Ascending aorta (tissue), 2 donors: Measurements from ENCODE around the gene USP12. TPM values are rescaled to one million over a fixed set of nuclear protein-coding genes. Genes with fewer than 3 reads are reported as not detected.
"Not testable (repeated sequence)": the region's sequence is repeated elsewhere in the genome, so short reads cannot be mapped to it uniquely, and the experiment has no call there.

Experiments
- DNase-seq, 2 donors: peaks; one replicate each; pipeline ENCODE4 v3.0.0-alpha.2; 2019; ENCODE audit warnings: low spot score in 2 of 2
- H3K27ac ChIP-seq, 2 donors: fragments of 200-600 bp; sonication (generic); one replicate each; pipeline ENCODE4 v1.5.1; 2016 to 2017; ENCODE audit warnings: mild to moderate bottlenecking in 1 of 2
- H3K27me3 ChIP-seq: fragments of 200-600 bp; sonication (generic); one replicate; pipeline ENCODE4 v1.5.1; 2017
- H3K36me3 ChIP-seq, 2 donors: fragments of 200-600 bp; sonication (generic); one replicate each; pipeline ENCODE4 v1.5.1; 2016
- H3K4me1 ChIP-seq, 2 donors: fragments of 200-600 bp; sonication (generic); one replicate each; pipeline ENCODE4 v1.5.1; 2016 to 2017; ENCODE audit warnings: mild to moderate bottlenecking in 1 of 2
- H3K4me3 ChIP-seq, 2 donors: fragments of 200-600 bp; sonication (generic); one replicate each; pipeline ENCODE4 v1.5.1; 2016 to 2017; ENCODE audit warnings: mild to moderate bottlenecking in 1 of 2
- H3K9me3 ChIP-seq, 2 donors: fragments of 200-600 bp; sonication (generic); one replicate each; pipeline ENCODE4 v1.5.1; 2016
- intact Hi-C: fragments of 100-400 bp; cut with DNase I; formaldehyde crosslinking; loops from one replicate; pipeline ENCODE4 v1.15.1; 2023
- total RNA-seq: library from RNA; depleted of rRNA; stranded (reverse); fragments of >200 nt; gene quantifications from one replicate; pipeline ENCODE4 v1.1.0, GENCODE V29; 2016
- TF ChIP-seq, protein P1 (sequence below), 3 experiments: fragments of 200-600 bp in 2 of 3; fragments of 450-650 bp in 1 of 3; sonication (generic) in 2 of 3; IDR thresholded peaks; one replicate each; pipeline ENCODE4 v1.5.1; 2016 to 2019; ENCODE audit warnings: antibody characterized with exemption in 3 of 3, mild to moderate bottlenecking in 1 of 3, moderate library complexity in 1 of 3

USP12 gene
- total RNA-seq, 1 donor from 2014 or later, result 8.7 TPM

DNA sequence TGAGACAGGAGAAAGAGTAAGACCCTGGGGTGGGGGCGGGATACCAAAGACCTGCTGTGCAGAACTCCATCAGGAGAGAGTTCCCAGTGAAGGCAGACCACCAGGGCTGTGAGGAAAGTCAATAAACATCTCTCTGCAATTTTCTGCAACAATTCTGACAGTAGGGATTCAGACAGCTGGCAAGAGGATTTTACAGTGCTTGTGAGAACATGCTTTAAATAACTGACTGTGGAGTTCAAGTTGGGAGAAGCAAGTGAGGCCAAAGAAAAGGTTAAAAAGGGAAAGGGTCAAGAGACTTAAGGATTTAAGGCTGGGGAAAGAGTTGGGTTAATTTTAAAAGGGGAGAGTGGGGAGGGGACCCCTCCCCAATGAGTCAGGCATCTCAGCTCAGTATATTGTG is 98.4 kb downstream of the USP12 start:
- intact Hi-C loops, result no loop called here
- H3K27ac ChIP-seq, result no peak overlapping the region

DNA sequence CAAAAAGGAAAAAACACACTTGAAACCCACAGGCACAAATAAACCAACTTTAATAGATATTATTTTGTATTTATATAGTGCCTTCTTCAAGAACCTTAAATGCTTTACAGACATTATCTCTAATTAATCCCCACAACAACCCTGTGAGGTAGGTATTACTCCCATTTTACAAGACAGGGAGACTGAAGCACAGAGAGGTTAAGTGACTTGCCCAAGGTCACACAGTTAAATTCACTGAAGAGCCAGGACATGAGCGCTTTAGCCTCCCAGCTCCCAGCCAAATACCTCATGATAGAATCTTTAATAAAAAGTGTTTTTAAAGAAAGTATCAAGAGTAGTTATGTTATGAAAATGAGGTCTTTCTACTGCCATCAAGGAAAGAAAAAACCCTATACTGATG is 105.5 kb downstream of the USP12 start:
- intact Hi-C loops, result not testable (repeated sequence)

More for the DNA sequence above, 98.4 kb downstream of the USP12 start:
- Histone ChIP-seq H3K4me1 (peaks cover 0 to 5% of the 10 kb centered on the region in 2 donors), H3K9me3 (no peaks in the 10 kb centered on the region), H3K27me3 (no peaks in the 10 kb centered on the region), H3K4me3 (no peak overlapping the region), H3K36me3 (peaks cover 11 to 25% of the 10 kb centered on the region in 2 donors)
- TF ChIP-seq, protein P1, sequence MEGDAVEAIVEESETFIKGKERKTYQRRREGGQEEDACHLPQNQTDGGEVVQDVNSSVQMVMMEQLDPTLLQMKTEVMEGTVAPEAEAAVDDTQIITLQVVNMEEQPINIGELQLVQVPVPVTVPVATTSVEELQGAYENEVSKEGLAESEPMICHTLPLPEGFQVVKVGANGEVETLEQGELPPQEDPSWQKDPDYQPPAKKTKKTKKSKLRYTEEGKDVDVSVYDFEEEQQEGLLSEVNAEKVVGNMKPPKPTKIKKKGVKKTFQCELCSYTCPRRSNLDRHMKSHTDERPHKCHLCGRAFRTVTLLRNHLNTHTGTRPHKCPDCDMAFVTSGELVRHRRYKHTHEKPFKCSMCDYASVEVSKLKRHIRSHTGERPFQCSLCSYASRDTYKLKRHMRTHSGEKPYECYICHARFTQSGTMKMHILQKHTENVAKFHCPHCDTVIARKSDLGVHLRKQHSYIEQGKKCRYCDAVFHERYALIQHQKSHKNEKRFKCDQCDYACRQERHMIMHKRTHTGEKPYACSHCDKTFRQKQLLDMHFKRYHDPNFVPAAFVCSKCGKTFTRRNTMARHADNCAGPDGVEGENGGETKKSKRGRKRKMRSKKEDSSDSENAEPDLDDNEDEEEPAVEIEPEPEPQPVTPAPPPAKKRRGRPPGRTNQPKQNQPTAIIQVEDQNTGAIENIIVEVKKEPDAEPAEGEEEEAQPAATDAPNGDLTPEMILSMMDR (IDR thresholded peaks at IDR 0.05), result no peak
- no peak for DNase-seq

DNA sequence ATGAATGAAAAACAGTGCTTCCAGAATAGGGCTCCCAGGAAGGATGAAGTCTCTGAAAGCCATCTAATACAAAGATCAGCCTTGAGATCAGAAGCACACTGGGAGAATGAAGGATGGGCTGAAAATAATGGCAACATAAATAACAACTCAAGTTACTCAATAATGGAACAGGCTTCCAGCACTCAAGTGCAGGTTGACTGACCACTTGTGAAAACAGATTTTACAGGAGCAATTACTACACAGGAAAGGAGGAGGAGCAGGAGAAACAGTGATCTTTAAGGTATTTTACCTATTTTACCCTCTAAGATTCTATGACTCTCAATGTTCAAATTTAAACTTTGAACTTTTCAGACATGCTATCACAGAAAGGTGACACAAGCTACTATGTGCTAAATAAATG is 106.0 kb downstream of the USP12 start:
- no peak overlapping the region for H3K4me3 ChIP-seq

More for the DNA sequence above, 105.5 kb downstream of the USP12 start:
- DNase-seq, H3K27me3 ChIP-seq, H3K4me3 ChIP-seq, H3K4me1 ChIP-seq, H3K27ac ChIP-seq, H3K9me3 ChIP-seq: not testable (repeated sequence)
- peaks cover 6 to 20% of the 10 kb centered on the region in 2 donors for H3K36me3 ChIP-seq

DNA sequence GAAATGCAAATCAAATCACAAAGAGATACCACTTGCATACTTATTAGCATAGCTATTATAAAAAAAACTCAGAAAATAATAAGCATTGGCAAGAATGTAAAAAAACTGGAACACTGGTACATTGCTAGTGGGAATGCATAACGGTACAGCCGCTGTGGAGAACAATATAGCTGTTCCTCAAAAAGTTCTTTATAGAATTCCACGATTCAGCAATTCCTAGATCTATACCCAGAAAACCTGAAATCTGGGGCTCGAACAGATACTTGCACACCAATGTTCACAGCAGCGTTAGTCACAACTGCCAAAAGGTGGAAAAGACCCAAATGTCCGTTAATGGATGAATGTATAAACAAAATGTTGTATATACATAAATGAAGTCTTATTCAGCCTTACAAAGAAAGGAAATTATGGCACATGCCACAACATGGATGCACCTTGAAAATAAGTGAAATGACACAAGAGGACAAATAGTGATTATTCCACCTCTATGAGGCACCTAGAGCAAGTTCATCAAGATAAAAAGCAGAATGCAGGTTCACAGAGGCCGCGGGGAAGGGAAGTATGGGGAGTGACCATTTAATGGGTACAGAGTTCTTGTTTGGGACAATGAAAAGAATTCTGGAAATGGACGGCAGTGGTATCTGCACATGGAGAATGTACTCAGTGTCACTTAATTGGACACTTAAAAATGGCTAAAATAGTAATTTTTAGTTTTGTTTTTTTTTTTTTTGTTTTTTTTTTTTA is 107.2 kb downstream of the USP12 start:
- H3K36me3 ChIP-seq, result peaks cover 8 to 12% of the 10 kb centered on the region in 2 donors
- H3K4me1 ChIP-seq, result no peaks in the 10 kb centered on the region
- H3K4me3 ChIP-seq, result no peak overlapping the region
- peaks cover 0 to 9% of the 10 kb centered on the region in 2 donors for H3K9me3 ChIP-seq
- H3K27ac ChIP-seq, result no peak overlapping the region
- intact Hi-C loops, result no loop called here
- DNase-seq, result no peak
- TF ChIP-seq, protein P1 (IDR thresholded peaks at IDR 0.05), result no peak
- no peaks in the 10 kb centered on the region for H3K27me3 ChIP-seq

More for the DNA sequence above, 106.0 kb downstream of the USP12 start:
- Histone ChIP-seq H3K27ac (no peak overlapping the region), H3K36me3 (peaks cover 6 to 20% of the 10 kb centered on the region in 2 donors), H3K4me1 (no peaks in the 10 kb centered on the region), H3K9me3 (peaks cover 0 to 9% of the 10 kb centered on the region in 2 donors), H3K27me3 (no peaks in the 10 kb centered on the region)
- intact Hi-C loops, result no loop called here
- TF ChIP-seq, protein P1 (IDR thresholded peaks at IDR 0.05), result no peak
- no peak for DNase-seq

- Histone ChIP-seq H3K4me1 (no peaks in the 10 kb centered on the region), H3K9me3 (peaks cover 0 to 2% of the 10 kb centered on the region in 2 donors), H3K36me3 (peaks cover 0 to 2% of the 10 kb centered on the region in 2 donors), H3K4me3 (no peak overlapping the region), H3K27ac (no peak overlapping the region), H3K27me3 (no peaks in the 10 kb centered on the region)
- no peak for DNase-seq
- TF ChIP-seq, protein P1 (IDR thresholded peaks at IDR 0.05), result no peak
- intact Hi-C loops, result no loop called here
These were observed 113.8 kb downstream of the USP12 start for GRCh38 chr13:27057817-27058216.

DNA sequence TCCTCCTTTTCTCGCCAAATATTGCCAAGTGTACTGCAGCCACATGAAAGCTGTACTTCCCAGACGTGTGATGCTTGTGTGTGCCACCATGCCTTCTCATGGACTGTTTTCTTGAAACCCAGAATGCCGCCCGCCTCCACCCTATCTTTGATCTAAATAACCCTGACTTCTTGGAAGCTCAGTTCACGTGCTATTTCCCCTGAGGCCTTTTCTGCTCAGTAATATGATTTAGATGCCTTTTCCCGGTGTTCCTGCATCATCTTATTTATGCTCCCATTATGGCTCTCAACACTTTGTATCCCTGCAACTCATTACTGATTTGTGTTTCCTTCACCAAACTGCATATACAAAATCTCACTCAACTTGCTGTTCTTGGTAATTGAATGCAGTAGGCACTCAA is 116.1 kb downstream of the USP12 start:
- H3K4me1 ChIP-seq, result no peaks in the 10 kb centered on the region

More for the DNA sequence above, 116.1 kb downstream of the USP12 start:
- TF ChIP-seq, protein P1 (IDR thresholded peaks at IDR 0.05), result no peak
- DNase-seq, result no peak
- Histone ChIP-seq H3K4me3 (no peak overlapping the region), H3K9me3 (no peaks in the 10 kb centered on the region), H3K27me3 (no peaks in the 10 kb centered on the region), H3K27ac (no peak overlapping the region), H3K36me3 (peaks cover 0 to 2% of the 10 kb centered on the region in 2 donors)
- intact Hi-C loops, result no loop called here
